Fibroblast of villous mesenchyme (primary cell): ENCODE results near the gene CYB5A. TPM values are rescaled to one million over a fixed set of nuclear protein-coding genes. Genes with fewer than 3 reads are reported as not detected.
A peak's percentile ranks its signal among the peaks of the same experiment; 100 is the strongest.

ENCODE experiments used
- DNase-seq: peaks from one replicate; pipeline ENCODE4 v3.0.0-alpha.2; 2010; ENCODE audit warnings: low read depth
- H3K4me3 ChIP-seq: 2 replicates; pipeline ENCODE4 v1.5.1; 2011; ENCODE audit warnings: low read depth, mild to moderate bottlenecking, low read length
- CTCF ChIP-seq: IDR thresholded peaks from 2 replicates; pipeline ENCODE4 v1.5.1; 2012; ENCODE audit warnings: low read depth, mild to moderate bottlenecking, low read length; ENCODE audit not compliant: insufficient read depth
- total RNA-seq: library from RNA; depleted of rRNA; stranded (reverse); fragments of >200 nt; gene quantifications from 2 replicates; pipeline ENCODE4 v1.2.3, GENCODE V29; 2012

CYB5A gene
- total RNA-seq, 1 donor = 114 TPM

- DNase-seq = no peak
- no peak overlapping the region for H3K4me3 ChIP-seq
- no peak for TF ChIP-seq CTCF
These were observed 23.6 kb downstream of the CYB5A start for GRCh38 chr18:74268175-74268574.

DNA sequence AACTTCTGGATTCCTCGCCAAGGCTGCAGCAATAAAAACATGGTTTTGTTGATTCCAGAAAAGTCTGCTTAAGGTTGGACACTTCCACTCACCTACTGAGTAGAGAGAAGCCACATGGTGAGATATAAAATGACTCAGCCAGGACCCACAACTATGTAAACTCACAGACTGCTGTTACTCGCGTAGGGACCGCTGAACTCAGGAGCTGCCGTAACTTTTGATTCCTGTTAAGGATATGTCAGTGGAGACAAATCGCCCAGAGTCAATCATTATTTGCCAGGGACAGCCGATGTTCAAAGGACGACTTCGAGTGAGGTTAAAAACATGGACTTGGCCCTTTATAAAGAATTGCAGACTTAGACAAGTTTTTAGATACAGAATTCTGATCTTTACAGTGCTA lies 25.6 kb downstream of the CYB5A start:
- no peak overlapping the region for H3K4me3 ChIP-seq
- no peak for TF ChIP-seq CTCF
- peak; percentile 62 for DNase-seq

GRCh38 chr18:74265546-74266098 lies 26.1 kb downstream of the CYB5A start:
- DNase-seq = no peak

DNA sequence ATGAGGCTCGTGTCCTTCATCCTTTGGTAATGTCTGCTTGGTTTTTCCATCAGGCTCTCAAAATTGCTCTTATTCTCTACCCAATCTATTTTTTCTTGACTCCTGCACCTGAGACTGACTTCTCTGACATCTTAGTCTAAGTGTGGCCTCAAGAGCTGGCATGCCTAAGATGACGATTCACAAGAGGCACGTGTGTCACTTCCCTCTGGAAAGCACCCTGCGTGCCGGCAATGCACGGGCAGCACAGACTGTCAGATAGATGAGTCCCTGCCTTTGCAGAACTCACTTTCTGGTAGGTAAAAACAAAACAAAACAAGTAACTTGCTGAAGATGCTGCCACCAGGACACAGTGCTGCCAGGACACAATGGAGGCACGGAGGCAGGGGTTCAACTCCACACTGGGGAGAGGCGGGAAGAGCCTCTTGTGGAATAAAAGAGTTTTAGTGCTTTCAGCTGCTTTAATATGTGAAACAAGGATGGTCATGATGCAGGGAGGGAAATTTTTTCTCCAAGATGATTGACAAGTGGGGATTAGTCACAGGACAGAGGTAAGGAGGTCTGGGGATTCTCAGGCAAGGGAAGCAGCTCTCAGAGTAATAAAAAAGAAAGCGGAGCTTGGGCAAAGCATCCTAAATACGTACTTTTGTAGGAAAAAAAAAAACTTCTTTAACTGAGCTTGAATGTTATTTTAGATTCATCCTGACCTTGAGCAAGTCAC lies 27.3 kb downstream of the CYB5A start:
- no peak for DNase-seq
- no peak overlapping the region for H3K4me3 ChIP-seq
- TF ChIP-seq CTCF = no peak

More at GRCh38 chr18:74265546-74266098, 26.1 kb downstream of the CYB5A start:
- H3K4me3 ChIP-seq = no peak overlapping the region
- TF ChIP-seq CTCF = no peak

DNA sequence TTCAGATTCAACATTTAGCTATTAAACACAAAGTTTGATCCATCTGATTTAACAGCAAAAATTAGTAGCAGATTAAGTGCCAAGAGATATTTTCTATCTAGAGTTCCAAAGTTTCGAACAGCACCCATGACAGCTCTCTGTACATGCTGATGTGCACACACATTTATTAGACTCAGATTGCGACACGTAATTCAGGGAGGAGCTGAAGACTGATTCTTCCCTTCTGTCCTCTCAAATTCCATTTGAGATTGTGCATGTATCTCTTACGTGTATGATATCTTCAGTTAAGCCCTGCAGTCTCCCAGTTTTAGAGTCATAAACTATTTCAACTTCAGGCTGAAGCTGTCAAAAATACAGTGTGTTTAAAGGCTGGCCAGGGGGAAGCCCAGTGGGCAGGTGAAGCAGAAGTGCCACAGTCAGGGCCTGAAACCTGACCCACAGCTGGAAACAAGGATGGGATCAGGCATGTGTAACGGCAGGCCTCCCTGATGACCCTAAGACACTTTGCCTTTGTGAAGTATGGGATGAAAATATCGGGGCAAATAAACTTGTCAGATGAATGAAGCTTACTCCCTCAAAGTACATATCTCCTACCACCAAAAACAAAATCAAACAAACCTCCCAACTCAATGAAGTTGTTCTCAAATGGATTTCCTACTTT lies 30.6 kb downstream of the CYB5A start:
- DNase-seq = peak; percentile 91
- H3K4me3 ChIP-seq = peak overlapping the region; percentile 15
- TF ChIP-seq CTCF = no peak

GRCh38 chr18:74259347-74259746 lies 32.4 kb downstream of the CYB5A start:
- H3K4me3 ChIP-seq = no peak overlapping the region
- no peak for DNase-seq
- TF ChIP-seq CTCF = no peak
